SK-N-SH (cell line): ENCODE data around the gene RP9.

Experiments
- CTCF ChIP-seq: fragments of 200-600 bp; sonication (generic); IDR thresholded peaks from 2 replicates; pipeline ENCODE4 v1.6.1; 2017; ENCODE audit warnings: antibody characterized with exemption, mild to moderate bottlenecking, moderate library complexity
- EP300 ChIP-seq, 2 experiments: IDR thresholded peaks; 2 replicates each; pipeline versions ENCODE4 v1.4.0 to v1.6.1; 2012; ENCODE audit warnings: borderline replicate concordance in 1 of 2, low read depth in 1 of 2, low read length in 1 of 2
- FOSL2 ChIP-seq: IDR thresholded peaks from 2 replicates; pipeline ENCODE4 v1.4.0; 2012; ENCODE audit warnings: low read depth, mild to moderate bottlenecking, moderate library complexity, borderline replicate concordance
- JUND ChIP-seq: IDR thresholded peaks from 2 replicates; pipeline ENCODE4 v1.4.0; 2012
- MAX ChIP-seq: IDR thresholded peaks from 2 replicates; pipeline ENCODE4 v1.4.0; 2012; ENCODE audit warnings: low read depth
- POLR2AphosphoS5 ChIP-seq: IDR thresholded peaks from 2 replicates; pipeline ENCODE4 v1.6.1; 2012; ENCODE audit warnings: low read depth, low read length
- RFX5 ChIP-seq: IDR thresholded peaks from 2 replicates; pipeline ENCODE4 v1.6.1; 2012; ENCODE audit warnings: mild to moderate bottlenecking, improper control_type of control experiment, low read length
- YY1 ChIP-seq: IDR thresholded peaks from 2 replicates; pipeline ENCODE4 v1.4.0; 2012; ENCODE audit warnings: low read depth, mild to moderate bottlenecking

GRCh38 chr7:33143996-33144718 is 35.0 kb upstream of the RP9 start:
- TF ChIP-seq EP300 (IDR thresholded peaks at IDR 0.05; ENCODE audit: borderline replicate concordance in 1 of 2, low read depth in 1 of 2, low read length in 1 of 2) (no peak), POLR2AphosphoS5 (no peak), MAX (no peak), FOSL2 (no peak), RFX5 (no peak), CTCF (no peak), JUND (no peak), YY1 (no peak)
